ENCODE results near the gene PFKFB4. TPM values are rescaled to one million over a fixed set of nuclear protein-coding genes. Genes with fewer than 3 reads are reported as not detected.

Gene PFKFB4
- total RNA-seq, 2 donors from 2014 or later, result 0.59 to 1.2 TPM

DNA sequence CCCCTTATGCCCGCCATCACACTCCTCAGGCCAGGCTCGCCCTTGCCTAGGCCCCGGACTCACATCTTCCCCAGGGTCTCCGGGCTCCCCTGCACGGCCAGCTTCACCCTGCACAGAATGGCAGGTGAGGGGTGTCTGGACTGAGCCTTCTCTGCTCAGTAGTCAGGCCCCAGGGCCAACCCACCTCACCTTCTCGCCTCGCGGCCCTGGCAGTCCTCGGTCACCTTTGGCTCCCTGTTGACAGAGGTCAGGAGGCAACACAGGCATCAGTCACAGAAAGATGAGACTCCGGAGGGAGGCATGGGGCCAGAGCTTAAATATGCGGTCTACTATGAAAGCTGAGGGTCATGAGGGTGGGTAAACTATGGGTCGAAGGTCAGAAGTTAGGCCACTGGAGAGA lies 15.3 kb upstream of the PFKFB4 start:
- no peaks in the 10 kb centered on the region for H3K27me3 ChIP-seq
- TF ChIP-seq, protein P1, sequence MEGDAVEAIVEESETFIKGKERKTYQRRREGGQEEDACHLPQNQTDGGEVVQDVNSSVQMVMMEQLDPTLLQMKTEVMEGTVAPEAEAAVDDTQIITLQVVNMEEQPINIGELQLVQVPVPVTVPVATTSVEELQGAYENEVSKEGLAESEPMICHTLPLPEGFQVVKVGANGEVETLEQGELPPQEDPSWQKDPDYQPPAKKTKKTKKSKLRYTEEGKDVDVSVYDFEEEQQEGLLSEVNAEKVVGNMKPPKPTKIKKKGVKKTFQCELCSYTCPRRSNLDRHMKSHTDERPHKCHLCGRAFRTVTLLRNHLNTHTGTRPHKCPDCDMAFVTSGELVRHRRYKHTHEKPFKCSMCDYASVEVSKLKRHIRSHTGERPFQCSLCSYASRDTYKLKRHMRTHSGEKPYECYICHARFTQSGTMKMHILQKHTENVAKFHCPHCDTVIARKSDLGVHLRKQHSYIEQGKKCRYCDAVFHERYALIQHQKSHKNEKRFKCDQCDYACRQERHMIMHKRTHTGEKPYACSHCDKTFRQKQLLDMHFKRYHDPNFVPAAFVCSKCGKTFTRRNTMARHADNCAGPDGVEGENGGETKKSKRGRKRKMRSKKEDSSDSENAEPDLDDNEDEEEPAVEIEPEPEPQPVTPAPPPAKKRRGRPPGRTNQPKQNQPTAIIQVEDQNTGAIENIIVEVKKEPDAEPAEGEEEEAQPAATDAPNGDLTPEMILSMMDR (IDR thresholded peaks at IDR 0.05), result no peak

DNA sequence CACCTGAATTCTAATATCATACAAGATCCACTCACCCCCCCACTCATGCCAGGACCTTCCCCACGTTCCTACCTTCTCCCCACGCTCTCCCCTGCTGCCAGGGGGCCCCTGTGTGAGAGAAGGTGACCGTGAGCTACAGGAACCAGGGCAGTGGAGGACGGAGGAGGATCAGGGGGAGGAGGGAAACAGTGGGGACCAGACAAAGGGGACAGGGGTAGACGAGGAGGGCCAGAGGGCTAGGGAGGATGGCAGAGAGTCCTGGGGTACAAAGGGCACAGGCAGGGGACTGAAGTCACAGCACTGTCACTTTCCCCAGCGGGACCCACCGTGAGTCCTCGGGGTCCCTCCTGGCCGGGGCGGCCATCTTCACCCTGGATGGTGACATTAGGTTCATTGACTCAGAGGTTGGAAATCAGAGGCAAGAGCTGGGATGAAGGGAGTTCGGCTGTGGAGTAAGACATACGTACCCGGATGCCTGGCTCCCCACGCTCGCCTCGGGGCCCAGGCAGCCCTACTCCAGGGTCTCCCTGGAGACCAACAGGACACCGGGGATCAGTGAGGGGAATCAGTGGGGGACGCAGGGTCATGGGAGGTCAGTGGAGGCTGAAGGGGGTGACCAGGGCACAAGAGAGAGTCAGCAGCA lies 13.3 kb upstream of the PFKFB4 start:
- no peaks in the 10 kb centered on the region for H3K27me3 ChIP-seq
- H3K27ac ChIP-seq, result no peak overlapping the region
- no peaks in the 10 kb centered on the region for H3K9me3 ChIP-seq
- H3K36me3 ChIP-seq, result no peaks in the 10 kb centered on the region
- no peak for DNase-seq (ENCODE audit: low spot score)
- TF ChIP-seq, protein P1 (IDR thresholded peaks at IDR 0.05), result no peak
- H3K4me1 ChIP-seq, result no peaks in the 10 kb centered on the region
- no peak overlapping the region for H3K4me3 ChIP-seq

More for the DNA sequence above, 15.3 kb upstream of the PFKFB4 start:
- Histone ChIP-seq H3K9me3 (no peaks in the 10 kb centered on the region), H3K36me3 (no peaks in the 10 kb centered on the region), H3K4me1 (no peaks in the 10 kb centered on the region), H3K4me3 (no peak overlapping the region), H3K27ac (no peak overlapping the region)
- DNase-seq (ENCODE audit: low spot score), result no peak

DNA sequence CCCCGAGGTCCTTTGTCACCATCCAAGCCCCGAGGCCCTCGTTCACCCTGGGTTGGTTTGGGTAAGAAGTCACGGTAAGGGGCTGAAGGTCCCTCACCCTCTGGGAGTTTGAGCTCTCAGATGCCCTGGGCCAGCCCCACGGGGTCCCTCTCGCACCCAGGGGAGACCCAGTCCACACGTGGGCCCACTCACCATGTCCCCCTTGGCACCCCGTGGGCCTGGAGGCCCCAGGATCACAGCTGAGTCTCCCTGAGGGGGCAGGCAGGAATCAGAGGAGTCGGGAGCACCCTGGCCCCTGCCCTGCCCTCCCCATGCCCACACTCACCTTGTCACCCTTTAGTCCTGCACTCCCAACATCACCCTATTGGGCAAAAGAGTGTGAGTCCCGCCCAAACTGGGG lies 12.8 kb upstream of the PFKFB4 start:
- no peak overlapping the region for H3K4me3 ChIP-seq
- no peaks in the 10 kb centered on the region for H3K27me3 ChIP-seq
- TF ChIP-seq, protein P1 (IDR thresholded peaks at IDR 0.05), result no peak
- no peaks in the 10 kb centered on the region for H3K9me3 ChIP-seq
- H3K4me1 ChIP-seq, result no peaks in the 10 kb centered on the region
- DNase-seq (ENCODE audit: low spot score), result no peak
- H3K36me3 ChIP-seq, result no peaks in the 10 kb centered on the region
- no peak overlapping the region for H3K27ac ChIP-seq

DNA sequence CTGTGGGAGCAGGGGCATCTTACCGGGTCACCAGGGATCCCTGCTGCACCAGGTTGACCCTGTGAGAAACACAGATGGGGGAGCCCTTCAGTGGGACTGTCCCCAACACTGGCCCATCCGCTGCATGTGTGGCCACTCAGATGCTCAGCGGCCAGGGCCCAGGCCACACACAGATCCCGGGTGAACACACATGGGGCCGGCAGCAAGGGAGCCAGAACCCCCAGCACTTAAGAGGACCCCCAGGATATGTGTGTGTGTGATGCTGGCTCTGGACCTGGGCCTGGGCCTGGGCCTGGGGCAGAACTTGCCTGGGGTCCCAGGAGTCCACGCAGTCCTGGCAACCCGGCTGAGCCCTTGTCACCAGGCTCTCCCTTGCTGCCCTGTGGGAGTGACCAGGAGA lies 11.9 kb upstream of the PFKFB4 start:
- Histone ChIP-seq H3K27ac (no peak overlapping the region), H3K4me3 (no peak overlapping the region), H3K4me1 (no peaks in the 10 kb centered on the region), H3K27me3 (no peaks in the 10 kb centered on the region), H3K36me3 (no peaks in the 10 kb centered on the region), H3K9me3 (no peaks in the 10 kb centered on the region)
- TF ChIP-seq, protein P1 (IDR thresholded peaks at IDR 0.05), result no peak
- DNase-seq (ENCODE audit: low spot score), result no peak

DNA sequence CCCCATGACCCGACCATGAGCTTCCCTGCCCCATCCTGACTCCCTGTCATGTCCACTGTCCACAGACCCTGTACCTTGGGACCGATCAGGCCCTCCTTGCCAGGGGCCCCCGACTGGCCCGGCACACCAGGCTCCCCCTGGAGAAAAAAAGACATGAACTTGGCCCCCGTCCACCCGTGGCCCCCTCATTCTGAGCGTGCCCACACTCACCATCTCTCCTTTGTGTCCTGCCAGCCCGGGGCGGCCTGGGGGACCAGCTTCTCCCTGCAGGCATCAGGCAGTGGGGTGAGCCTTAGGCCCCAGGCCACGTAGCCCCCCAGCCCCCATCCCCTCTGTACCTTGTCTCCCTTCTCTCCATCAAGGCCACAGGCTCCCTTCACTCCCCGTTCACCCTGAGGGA lies 10.9 kb upstream of the PFKFB4 start:
- DNase-seq (ENCODE audit: low spot score), result no peak
- Histone ChIP-seq H3K27ac (no peak overlapping the region), H3K36me3 (no peaks in the 10 kb centered on the region), H3K9me3 (no peaks in the 10 kb centered on the region), H3K4me3 (no peak overlapping the region), H3K27me3 (no peaks in the 10 kb centered on the region), H3K4me1 (no peaks in the 10 kb centered on the region)
- TF ChIP-seq, protein P1 (IDR thresholded peaks at IDR 0.05), result no peak

DNA sequence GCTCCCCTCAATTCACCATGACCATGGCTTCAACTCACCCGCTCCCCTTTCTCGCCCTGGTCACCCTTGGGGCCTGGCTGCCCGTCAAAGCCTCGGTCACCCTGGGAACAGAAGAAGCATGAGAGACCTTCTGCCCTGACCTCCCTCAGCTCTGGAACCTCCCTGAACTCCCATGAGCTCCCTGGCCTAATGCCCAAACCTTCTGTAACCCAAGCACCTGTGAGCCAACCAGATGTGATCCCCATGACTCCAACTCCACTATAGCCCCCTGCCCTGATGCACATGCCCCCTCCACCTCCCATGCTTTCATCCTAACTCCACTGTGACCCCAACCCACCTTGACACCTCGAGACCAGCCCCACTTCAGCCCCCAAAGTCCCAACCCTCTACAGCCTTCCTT lies 10.5 kb upstream of the PFKFB4 start:
- no peaks in the 10 kb centered on the region for H3K9me3 ChIP-seq
- no peaks in the 10 kb centered on the region for H3K4me1 ChIP-seq
- TF ChIP-seq, protein P1 (IDR thresholded peaks at IDR 0.05), result no peak
- no peaks in the 10 kb centered on the region for H3K36me3 ChIP-seq
- H3K4me3 ChIP-seq, result no peak overlapping the region
- no peaks in the 10 kb centered on the region for H3K27me3 ChIP-seq
- no peak for DNase-seq (ENCODE audit: low spot score)
- no peak overlapping the region for H3K27ac ChIP-seq
